MM.1S (cell line): ENCODE results near the gene POFUT2.

Experiments used
- EZH2phosphoT487 ChIP-seq: fragments of 300-600 bp; sonication (generic); IDR thresholded peaks from 2 replicates; pipeline ENCODE4 v1.6.1; 2018; ENCODE audit warnings: antibody characterized with exemption, low read length
- TF ChIP-seq, protein P1 (sequence below): fragments of 300-600 bp; sonication (generic); IDR thresholded peaks from 2 replicates; pipeline ENCODE4 v1.5.1; 2016; ENCODE audit warnings: antibody characterized with exemption, low read length, mixed read lengths

DNA sequence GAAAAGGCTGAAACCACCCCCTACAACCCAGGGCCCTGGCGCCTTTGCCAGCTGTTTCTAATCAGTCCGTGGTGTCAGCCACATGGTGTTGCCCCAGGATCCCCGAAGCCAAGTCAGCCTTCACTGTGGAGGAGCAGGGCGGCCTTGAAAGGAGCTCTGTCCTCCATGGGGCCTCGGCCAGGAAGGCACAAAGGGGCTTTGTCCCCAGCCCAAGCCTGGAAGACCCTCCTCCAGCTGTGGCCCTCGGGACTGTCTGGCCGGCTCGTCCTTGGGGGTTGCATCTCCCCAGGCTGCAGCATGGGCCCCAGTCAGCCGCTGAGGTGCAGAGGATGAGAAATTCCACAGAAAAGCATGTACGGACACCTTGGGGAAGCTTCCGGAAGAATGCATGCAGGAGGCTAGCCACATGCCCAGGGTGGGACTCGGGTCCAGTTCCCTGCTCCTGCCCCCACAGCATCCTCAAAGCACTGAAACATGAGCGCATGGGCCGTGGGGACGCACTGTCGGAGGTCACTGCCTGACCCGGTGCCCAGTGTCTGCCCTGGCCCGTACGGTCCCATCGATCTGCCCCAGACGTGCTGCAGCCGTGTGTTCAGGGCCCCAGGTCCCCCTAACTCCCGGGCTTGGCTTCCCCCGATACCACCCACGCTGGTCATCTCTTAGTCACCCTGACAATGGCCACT is 38.6 kb upstream of the POFUT2 start:
- TF ChIP-seq, protein P1, sequence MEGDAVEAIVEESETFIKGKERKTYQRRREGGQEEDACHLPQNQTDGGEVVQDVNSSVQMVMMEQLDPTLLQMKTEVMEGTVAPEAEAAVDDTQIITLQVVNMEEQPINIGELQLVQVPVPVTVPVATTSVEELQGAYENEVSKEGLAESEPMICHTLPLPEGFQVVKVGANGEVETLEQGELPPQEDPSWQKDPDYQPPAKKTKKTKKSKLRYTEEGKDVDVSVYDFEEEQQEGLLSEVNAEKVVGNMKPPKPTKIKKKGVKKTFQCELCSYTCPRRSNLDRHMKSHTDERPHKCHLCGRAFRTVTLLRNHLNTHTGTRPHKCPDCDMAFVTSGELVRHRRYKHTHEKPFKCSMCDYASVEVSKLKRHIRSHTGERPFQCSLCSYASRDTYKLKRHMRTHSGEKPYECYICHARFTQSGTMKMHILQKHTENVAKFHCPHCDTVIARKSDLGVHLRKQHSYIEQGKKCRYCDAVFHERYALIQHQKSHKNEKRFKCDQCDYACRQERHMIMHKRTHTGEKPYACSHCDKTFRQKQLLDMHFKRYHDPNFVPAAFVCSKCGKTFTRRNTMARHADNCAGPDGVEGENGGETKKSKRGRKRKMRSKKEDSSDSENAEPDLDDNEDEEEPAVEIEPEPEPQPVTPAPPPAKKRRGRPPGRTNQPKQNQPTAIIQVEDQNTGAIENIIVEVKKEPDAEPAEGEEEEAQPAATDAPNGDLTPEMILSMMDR: no peak
- no peak for TF ChIP-seq EZH2phosphoT487
